SU-DHL-6 (cell line): ENCODE measurements around the gene PLD3.
A peak's percentile ranks its signal among the peaks of the same experiment; 100 is the strongest.

ENCODE experiments used
- H2AFZ ChIP-seq: fragments of 200-600 bp; sonication (generic); 2 replicates; pipeline ENCODE4 v1.6.1; 2014; ENCODE audit warnings: low read depth, mild to moderate bottlenecking, moderate library complexity, mixed read lengths, antibody characterized with exemption, low read length; ENCODE audit not compliant: severe bottlenecking
- H3F3A ChIP-seq: fragments of 200-600 bp; shearing (Covaris generic); 2 replicates; pipeline ENCODE4 v1.6.0; 2016; ENCODE audit warnings: antibody characterized with exemption, mild to moderate bottlenecking; ENCODE audit not compliant: insufficient read depth
- H3K27ac ChIP-seq: fragments of 200-600 bp; sonication (generic); 2 replicates; pipeline ENCODE4 v1.5.1; 2016; ENCODE audit warnings: low read depth, mild to moderate bottlenecking, low read length, moderate library complexity, mixed read lengths
- H3K27me3 ChIP-seq: fragments of 200-600 bp; sonication (generic), shearing (Covaris generic); 2 replicates; pipeline ENCODE4 v1.6.0; 2014; ENCODE audit warnings: mild to moderate bottlenecking, low read length
- H3K36me3 ChIP-seq: fragments of 200-600 bp; sonication (generic); 2 replicates; pipeline ENCODE4 v1.6.1; 2014; ENCODE audit warnings: mild to moderate bottlenecking, low read length, mixed read lengths
- H3K4me2 ChIP-seq: fragments of 300-600, 200-600 bp; shearing (Covaris generic), sonication (generic); 2 replicates; pipeline ENCODE4 v1.6.0; 2014; ENCODE audit warnings: low read length, low read depth, mild to moderate bottlenecking; ENCODE audit not compliant: poor library complexity, severe bottlenecking
- H3K4me3 ChIP-seq: fragments of 200-600 bp; sonication (generic); 2 replicates; pipeline ENCODE4 v1.5.1; 2014; ENCODE audit warnings: antibody characterized with exemption, low read length, mild to moderate bottlenecking, mixed read lengths; ENCODE audit not compliant: insufficient read depth, poor library complexity, severe bottlenecking
- H3K79me2 ChIP-seq: fragments of 200-600 bp; sonication (generic); 2 replicates; pipeline ENCODE4 v1.6.1; 2014; ENCODE audit warnings: mild to moderate bottlenecking, low read length, moderate library complexity; ENCODE audit not compliant: insufficient read depth
- H3K9ac ChIP-seq: fragments of 200-600 bp; sonication (generic); 2 replicates; pipeline ENCODE4 v1.7.0; 2014; ENCODE audit warnings: mild to moderate bottlenecking, low read length
- H3K9me2 ChIP-seq: fragments of 200-600 bp; sonication (generic); replicated peaks from 2 replicates; pipeline ENCODE4 v1.6.1; 2014; ENCODE audit warnings: low read length; ENCODE audit not compliant: insufficient read depth
- H3K9me3 ChIP-seq: fragments of 200-600 bp; sonication (generic); 2 replicates; pipeline ENCODE4 v1.6.1; 2014; ENCODE audit warnings: low read length, mixed read lengths; ENCODE audit not compliant: insufficient read depth
- H4K20me1 ChIP-seq: fragments of 200-600 bp; sonication (generic); 2 replicates; pipeline ENCODE4 v1.6.1; 2014; ENCODE audit warnings: low read depth, mild to moderate bottlenecking, antibody characterized with exemption, low read length, moderate library complexity, mixed read lengths
- CTCF ChIP-seq: fragments of 200-600 bp; sonication (generic); IDR thresholded peaks from one replicate; pipeline ENCODE4 v1.5.1; 2017; ENCODE audit warnings: antibody characterized with exemption, mild to moderate bottlenecking, low read length, moderate library complexity; ENCODE audit not compliant: insufficient read depth, poor library complexity, severe bottlenecking
- EZH2phosphoT487 ChIP-seq: fragments of 200-600 bp; sonication (generic), shearing (Covaris generic); conservative IDR thresholded peaks from 2 replicates; pipeline ENCODE4 v1.6.1; 2018; ENCODE audit warnings: mild to moderate bottlenecking, antibody characterized with exemption, low read length, moderate library complexity, mixed read lengths

The PLD3 gene

DNA sequence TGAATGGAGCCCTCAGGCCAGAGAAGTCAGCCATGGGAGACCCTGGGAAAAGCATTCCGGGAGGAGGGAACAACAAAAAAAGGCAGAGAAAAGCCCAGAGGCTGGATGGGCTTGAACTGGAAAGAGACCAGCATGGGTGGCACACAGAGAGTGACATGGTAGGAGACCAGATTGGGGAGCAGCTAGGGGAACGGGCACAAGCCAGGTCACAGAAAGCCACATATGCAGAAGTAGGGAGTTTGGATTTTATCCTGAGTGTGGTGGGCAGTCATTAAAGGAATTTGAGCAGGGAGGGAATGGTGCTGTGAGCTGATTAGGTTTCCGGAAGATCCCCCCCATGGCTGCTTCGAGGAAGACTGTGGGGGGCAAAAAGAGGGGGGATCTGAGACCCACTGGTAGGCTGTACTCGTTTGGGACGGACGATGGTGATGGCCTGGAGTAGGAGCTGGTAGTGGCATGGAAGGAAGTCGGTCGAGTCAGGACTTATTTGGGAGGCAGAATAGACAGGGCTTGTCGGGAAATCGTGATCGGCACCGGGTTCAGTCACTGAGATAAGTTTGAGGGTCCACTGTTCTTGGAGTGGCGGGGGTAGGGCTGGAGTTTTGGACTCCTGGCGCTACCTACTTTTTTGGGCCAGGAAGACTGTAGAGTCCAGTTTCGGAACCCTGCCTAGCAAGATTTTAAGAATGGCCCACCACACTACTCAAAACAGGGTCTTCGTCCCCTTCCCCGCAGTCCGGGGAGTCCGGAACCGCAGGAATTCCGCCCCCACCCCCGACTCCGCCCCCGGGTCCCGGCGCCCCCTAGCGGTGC is 76.3 kb downstream of the PLD3 start:
- Histone ChIP-seq H4K20me1 (no peaks in the 10 kb centered on the region), H2AFZ (peak overlapping the region; percentile 88), H3K9me2 (no peaks in the 10 kb centered on the region), H3F3A (peaks cover 8% of the 10 kb centered on the region; the same call in 1 of the 2 replicates), H3K36me3 (no peaks in the 10 kb centered on the region), H3K4me3 (peak overlapping the region; percentile 85), H3K4me2 (peak overlapping the region; percentile 73), H3K9ac (peak overlapping the region; percentile 83), H3K27ac (peak overlapping the region; percentile 75), H3K9me3 (no peaks in the 10 kb centered on the region), H3K79me2 (no peaks in the 10 kb centered on the region), H3K27me3 (no peaks in the 10 kb centered on the region)
- no peak for TF ChIP-seq EZH2phosphoT487
- TF ChIP-seq CTCF: no peak

DNA sequence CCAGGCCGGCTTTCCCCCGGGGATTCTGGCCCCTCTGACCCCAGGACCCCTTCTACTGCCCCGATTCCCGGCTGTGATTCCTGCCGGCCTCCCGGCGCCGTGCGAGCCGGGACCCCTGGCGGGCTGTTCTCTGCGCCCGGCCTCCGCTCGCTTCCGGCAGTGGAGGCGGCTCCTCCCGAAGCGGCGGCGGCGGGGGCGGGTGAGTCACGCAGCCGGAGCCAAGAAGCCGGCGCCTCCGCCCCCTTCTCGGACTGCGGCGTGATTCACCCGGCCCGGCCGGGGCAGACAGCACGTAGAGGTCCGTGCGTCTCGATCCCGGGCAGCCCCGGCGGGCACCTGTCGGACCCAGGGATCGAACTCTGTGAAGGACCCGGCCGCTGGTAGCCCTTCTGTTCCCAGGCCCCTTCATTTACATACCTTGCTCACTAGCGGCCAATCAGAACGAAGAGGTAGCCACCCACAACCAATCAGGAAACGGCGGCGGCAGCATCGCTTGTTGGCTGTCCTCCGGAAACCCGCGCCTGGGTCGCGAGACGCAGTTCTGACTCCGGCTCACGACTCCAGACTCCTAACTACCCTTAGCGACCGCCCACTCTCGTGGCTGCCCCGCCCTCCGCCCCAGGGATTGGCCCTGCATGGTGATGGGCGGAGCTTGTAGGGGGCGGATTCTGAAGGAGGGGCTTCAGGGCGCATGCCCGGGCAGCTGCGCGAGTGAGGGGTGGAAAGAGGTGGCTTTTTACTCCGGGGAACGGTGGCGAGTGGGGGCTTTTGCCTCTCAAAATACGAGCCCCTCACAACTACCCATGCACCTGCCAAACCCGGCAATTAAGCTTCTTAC is 77.2 kb downstream of the PLD3 start, which contains the start of gene SERTAD1:
Gene SERTAD1 (minus strand): TSS at position 543 of the 838 bp plus-strand sequence. CDS start 2,446 bp downstream, outside the sequence.
- Histone ChIP-seq H3K79me2 (no peaks in the 10 kb centered on the region), H3K9ac (peak within 1 kb of the TSS; percentile 83), H2AFZ (peak within 1 kb of the TSS; percentile 88), H3K9me2 (no peaks in the 10 kb centered on the region), H3K27ac (peak within 1 kb of the TSS; percentile 75), H4K20me1 (no peaks in the 10 kb centered on the region), H3K27me3 (no peaks in the 10 kb centered on the region), H3K4me2 (peak within 1 kb of the TSS; percentile 93), H3K36me3 (no peaks in the 10 kb centered on the region), H3K4me3 (peak within 1 kb of the TSS; percentile 85), H3K9me3 (no peaks in the 10 kb centered on the region), H3F3A (peaks cover 8% of the 10 kb centered on the region; the same call in 1 of the 2 replicates)
- TF ChIP-seq CTCF (peak; percentile 94), EZH2phosphoT487 (no peak)
